IPS-NIHi7 (cell line): Measurements from ENCODE around the gene KRT77.

Source experiments
- DNase-seq: peaks from one replicate; pipeline ENCODE4 v3.0.0; 2012; ENCODE audit warnings: mixed read lengths; ENCODE audit errors: extremely low spot score

Gene KRT77

GRCh38 chr12:52692254-52692653, 11.1 kb downstream of the KRT77 start:
- peak; percentile 76 for DNase-seq

- DNase-seq, result no peak
Measured at GRCh38 chr12:52691841-52692150, 11.5 kb downstream of the KRT77 start.

- DNase-seq, result peak; percentile 58
Measured at GRCh38 chr12:52691076-52691840, 12.1 kb downstream of the KRT77 start.

GRCh38 chr12:52690351-52691075, 12.8 kb downstream of the KRT77 start:
- peak; percentile 35 for DNase-seq

GRCh38 chr12:52689936-52690335, 13.4 kb downstream of the KRT77 start:
- DNase-seq, result no peak

GRCh38 chr12:52689239-52689638, 14.1 kb downstream of the KRT77 start:
- DNase-seq, result no peak

GRCh38 chr12:52688481-52688880, 14.8 kb downstream of the KRT77 start:
- no peak for DNase-seq

GRCh38 chr12:52687497-52688385, 15.6 kb downstream of the KRT77 start:
- DNase-seq, result no peak

GRCh38 chr12:52686756-52687487, 16.4 kb downstream of the KRT77 start:
- DNase-seq, result no peak

- no peak for DNase-seq
Measured at GRCh38 chr12:52686063-52686462, 17.3 kb downstream of the KRT77 start.

GRCh38 chr12:52685406-52685890, 17.9 kb downstream of the KRT77 start:
- DNase-seq, result no peak

GRCh38 chr12:52684431-52684830, 18.9 kb downstream of the KRT77 start:
- no peak for DNase-seq

GRCh38 chr12:52683575-52684300, 19.6 kb downstream of the KRT77 start:
- no peak for DNase-seq

- DNase-seq, result no peak
Measured at GRCh38 chr12:52682938-52683574, 20.3 kb downstream of the KRT77 start.

GRCh38 chr12:52682381-52682660, 21.0 kb downstream of the KRT77 start:
- no peak for DNase-seq

- no peak for DNase-seq
Measured at GRCh38 chr12:52681526-52682380, 21.6 kb downstream of the KRT77 start.

GRCh38 chr12:52680363-52680762, 23.0 kb downstream of the KRT77 start, which contains the start of gene KRT1:
Gene KRT1, minus strand, starts transcription at chr12:52680407. Its CDS starts 59 bp downstream, at chr12:52680348.
- no peak for DNase-seq

GRCh38 chr12:52679875-52680274, 23.4 kb downstream of the KRT77 start:
- DNase-seq, result no peak

GRCh38 chr12:52677671-52678070, 25.7 kb downstream of the KRT77 start:
- no peak for DNase-seq

- no peak for DNase-seq
Measured at GRCh38 chr12:52677126-52677525, 26.2 kb downstream of the KRT77 start.
